DOHH2 (cell line): ENCODE measurements around the gene OSBP.

ENCODE experiments used
- EZH2phosphoT487 ChIP-seq: fragments of 200-600 bp; sonication (generic); IDR thresholded peaks from 2 replicates; pipeline ENCODE4 v1.6.1; 2017; ENCODE audit warnings: borderline replicate concordance, mild to moderate bottlenecking, antibody characterized with exemption, low read length, moderate library complexity, mixed read lengths
- TF ChIP-seq, protein P1 (sequence below): fragments of 200-600 bp; sonication (generic); IDR thresholded peaks from one replicate; pipeline ENCODE4 v1.5.1; 2014; ENCODE audit warnings: antibody characterized with exemption, mild to moderate bottlenecking, low read depth, low read length; ENCODE audit not compliant: poor library complexity, severe bottlenecking

DNA sequence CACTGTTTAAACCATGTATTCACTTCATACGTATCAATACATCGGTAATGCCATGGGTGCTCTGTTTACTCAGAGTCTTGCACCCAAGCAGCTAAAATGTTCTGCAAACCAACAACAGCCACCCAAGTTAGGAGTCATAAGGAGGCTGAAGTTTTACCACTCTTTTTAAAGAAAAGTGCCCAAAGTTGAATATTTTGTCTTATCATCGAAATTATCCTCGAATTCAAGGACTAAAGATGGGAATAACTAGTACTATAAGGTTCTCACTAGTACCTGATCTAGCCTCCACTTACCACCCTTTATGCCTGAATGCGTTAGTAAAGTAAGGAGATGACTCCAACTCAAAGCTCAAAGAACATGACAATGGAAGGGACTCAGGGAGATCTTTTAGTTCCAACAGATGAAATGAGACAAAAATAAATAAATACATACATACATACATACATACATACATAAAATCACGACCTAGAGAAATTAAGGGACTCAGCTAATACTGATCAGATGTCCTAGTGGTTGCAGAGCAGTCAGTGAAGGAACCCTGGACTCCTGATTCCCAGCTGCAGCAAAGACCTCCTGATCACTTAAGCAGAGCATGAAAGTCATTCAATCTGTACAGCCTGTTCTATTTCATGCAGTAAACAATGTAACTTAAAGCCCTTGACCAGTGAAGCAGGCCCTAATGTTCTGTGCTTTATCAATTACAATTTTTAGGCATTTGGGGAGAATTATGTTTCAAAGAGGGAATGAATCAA, 7.7 kb downstream of the OSBP start:
- TF ChIP-seq, protein P1, sequence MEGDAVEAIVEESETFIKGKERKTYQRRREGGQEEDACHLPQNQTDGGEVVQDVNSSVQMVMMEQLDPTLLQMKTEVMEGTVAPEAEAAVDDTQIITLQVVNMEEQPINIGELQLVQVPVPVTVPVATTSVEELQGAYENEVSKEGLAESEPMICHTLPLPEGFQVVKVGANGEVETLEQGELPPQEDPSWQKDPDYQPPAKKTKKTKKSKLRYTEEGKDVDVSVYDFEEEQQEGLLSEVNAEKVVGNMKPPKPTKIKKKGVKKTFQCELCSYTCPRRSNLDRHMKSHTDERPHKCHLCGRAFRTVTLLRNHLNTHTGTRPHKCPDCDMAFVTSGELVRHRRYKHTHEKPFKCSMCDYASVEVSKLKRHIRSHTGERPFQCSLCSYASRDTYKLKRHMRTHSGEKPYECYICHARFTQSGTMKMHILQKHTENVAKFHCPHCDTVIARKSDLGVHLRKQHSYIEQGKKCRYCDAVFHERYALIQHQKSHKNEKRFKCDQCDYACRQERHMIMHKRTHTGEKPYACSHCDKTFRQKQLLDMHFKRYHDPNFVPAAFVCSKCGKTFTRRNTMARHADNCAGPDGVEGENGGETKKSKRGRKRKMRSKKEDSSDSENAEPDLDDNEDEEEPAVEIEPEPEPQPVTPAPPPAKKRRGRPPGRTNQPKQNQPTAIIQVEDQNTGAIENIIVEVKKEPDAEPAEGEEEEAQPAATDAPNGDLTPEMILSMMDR: no peak
- no peak for TF ChIP-seq EZH2phosphoT487
